Body of pancreas (tissue), 4 donors: ENCODE measurements around the gene ADCY10.

ENCODE experiments used
- POLR2A ChIP-seq, 3 donors: fragments of 450-650 bp; IDR thresholded peaks; one replicate each; pipeline ENCODE4 v1.6.1; 2016; ENCODE audit warnings: antibody characterized with exemption in 3 of 3, mild to moderate bottlenecking in 2 of 3
- TF ChIP-seq, protein P1 (sequence below), 7 experiments: fragments of 450-650 bp in 4 of 7; fragments of 200-600 bp in 3 of 7; sonication (generic) in 3 of 7; IDR thresholded peaks; one replicate each; pipeline ENCODE4 v1.5.1; 2016 to 2019; ENCODE audit warnings: antibody characterized with exemption in 7 of 7

DNA sequence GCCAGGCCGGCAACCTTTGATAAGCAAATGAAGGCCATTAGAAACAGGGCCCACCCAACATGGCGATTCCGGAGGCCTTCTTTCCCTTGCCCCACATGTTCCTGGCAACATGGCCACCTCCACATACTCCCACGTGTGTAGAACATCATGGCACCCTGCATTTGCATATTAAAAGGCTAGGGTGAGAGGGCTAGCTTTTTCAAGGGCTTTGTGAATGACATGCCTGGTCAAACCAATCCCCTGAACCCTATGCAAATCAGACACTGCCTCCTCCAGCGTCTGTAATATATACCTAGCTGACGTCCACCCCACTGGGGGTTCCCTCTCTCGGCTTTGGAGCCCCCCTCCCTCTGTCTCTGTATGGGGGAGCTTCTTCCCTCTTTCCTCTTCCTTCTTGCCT, 1.6 kb downstream of the ADCY10 start:
- TF ChIP-seq, protein P1, sequence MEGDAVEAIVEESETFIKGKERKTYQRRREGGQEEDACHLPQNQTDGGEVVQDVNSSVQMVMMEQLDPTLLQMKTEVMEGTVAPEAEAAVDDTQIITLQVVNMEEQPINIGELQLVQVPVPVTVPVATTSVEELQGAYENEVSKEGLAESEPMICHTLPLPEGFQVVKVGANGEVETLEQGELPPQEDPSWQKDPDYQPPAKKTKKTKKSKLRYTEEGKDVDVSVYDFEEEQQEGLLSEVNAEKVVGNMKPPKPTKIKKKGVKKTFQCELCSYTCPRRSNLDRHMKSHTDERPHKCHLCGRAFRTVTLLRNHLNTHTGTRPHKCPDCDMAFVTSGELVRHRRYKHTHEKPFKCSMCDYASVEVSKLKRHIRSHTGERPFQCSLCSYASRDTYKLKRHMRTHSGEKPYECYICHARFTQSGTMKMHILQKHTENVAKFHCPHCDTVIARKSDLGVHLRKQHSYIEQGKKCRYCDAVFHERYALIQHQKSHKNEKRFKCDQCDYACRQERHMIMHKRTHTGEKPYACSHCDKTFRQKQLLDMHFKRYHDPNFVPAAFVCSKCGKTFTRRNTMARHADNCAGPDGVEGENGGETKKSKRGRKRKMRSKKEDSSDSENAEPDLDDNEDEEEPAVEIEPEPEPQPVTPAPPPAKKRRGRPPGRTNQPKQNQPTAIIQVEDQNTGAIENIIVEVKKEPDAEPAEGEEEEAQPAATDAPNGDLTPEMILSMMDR (IDR thresholded peaks at IDR 0.05) = no peak
- no peak for TF ChIP-seq POLR2A (IDR thresholded peaks at IDR 0.05)
